H9 (cell line): ENCODE results near the gene OXCT2. TPM values are rescaled to one million over a fixed set of nuclear protein-coding genes. Genes with fewer than 3 reads are reported as not detected.

Experiments used
- DNase-seq: peaks from one replicate; pipeline ENCODE4 v3.0.0-alpha.2; 2017
- H2AFZ ChIP-seq: one replicate; pipeline ENCODE4 v1.6.1; 2013; ENCODE audit warnings: mild to moderate bottlenecking, low read length, control low read depth, moderate library complexity
- H2AK5ac ChIP-seq: 2 replicates; pipeline ENCODE4 v1.6.1; 2013; ENCODE audit warnings: low read length, control low read depth, mixed read lengths; ENCODE audit not compliant: insufficient read length
- H2BK120ac ChIP-seq: one replicate; pipeline ENCODE4 v1.6.1; 2013; ENCODE audit warnings: low read depth, mild to moderate bottlenecking, low read length, control low read depth, inconsistent platforms; ENCODE audit not compliant: poor library complexity, severe bottlenecking
- H2BK12ac ChIP-seq: 2 replicates; pipeline ENCODE4 v1.6.1; 2013; ENCODE audit warnings: low read length, control low read depth, mixed read lengths, low read depth; ENCODE audit not compliant: insufficient read length
- H2BK15ac ChIP-seq: 2 replicates; pipeline ENCODE4 v1.6.1; 2013; ENCODE audit warnings: low read depth, low read length, control low read depth
- H2BK20ac ChIP-seq: one replicate; pipeline ENCODE4 v1.6.1; 2013; ENCODE audit warnings: low read depth, mild to moderate bottlenecking, low read length, control low read depth, inconsistent platforms; ENCODE audit not compliant: poor library complexity, severe bottlenecking
- H2BK5ac ChIP-seq: 2 replicates; pipeline ENCODE4 v1.6.1; 2013; ENCODE audit warnings: low read length, control low read depth, mixed read lengths; ENCODE audit not compliant: insufficient read length
- H3K14ac ChIP-seq: 2 replicates; pipeline ENCODE4 v1.6.1; 2013; ENCODE audit warnings: low read length, control low read depth; ENCODE audit not compliant: insufficient read depth
- H3K18ac ChIP-seq: 2 replicates; pipeline ENCODE4 v1.6.1; 2013; ENCODE audit warnings: low read depth, mild to moderate bottlenecking, mixed read lengths, low read length, control low read depth; ENCODE audit not compliant: insufficient read length
- H3K23ac ChIP-seq: 2 replicates; pipeline ENCODE4 v1.6.1; 2013; ENCODE audit warnings: low read length, control low read depth, mixed read lengths, low read depth; ENCODE audit not compliant: insufficient read length
- H3K23me2 ChIP-seq: 2 replicates; pipeline ENCODE4 v1.6.1; 2013; ENCODE audit warnings: low read depth, mild to moderate bottlenecking, mixed read lengths, low read length, control low read depth; ENCODE audit not compliant: insufficient read length, poor library complexity, severe bottlenecking
- H3K27ac ChIP-seq: 2 replicates; pipeline ENCODE4 v1.5.1; 2013; ENCODE audit warnings: low read length, control low read depth, mixed read lengths, low read depth; ENCODE audit not compliant: insufficient read length
- H3K27me3 ChIP-seq: 2 replicates; pipeline ENCODE4 v1.6.1; 2013; ENCODE audit warnings: low read length, control low read depth, inconsistent platforms; ENCODE audit not compliant: insufficient read depth
- H3K4ac ChIP-seq: 2 replicates; pipeline ENCODE4 v1.6.1; 2013; ENCODE audit warnings: low read depth, mild to moderate bottlenecking, control low read depth, inconsistent platforms, low read length, moderate library complexity
- H3K4me1 ChIP-seq: 2 replicates; pipeline ENCODE4 v1.6.1; 2013; ENCODE audit warnings: low read length, control low read depth, inconsistent platforms; ENCODE audit not compliant: insufficient read depth
- H3K4me2 ChIP-seq: 2 replicates; pipeline ENCODE4 v1.6.1; 2013; ENCODE audit warnings: low read length, control low read depth, mixed read lengths; ENCODE audit not compliant: insufficient read length, insufficient read depth
- H3K56ac ChIP-seq: 2 replicates; pipeline ENCODE4 v1.6.1; 2013; ENCODE audit warnings: low read depth, mild to moderate bottlenecking, mixed read lengths, low read length, control low read depth; ENCODE audit not compliant: insufficient read length
- H3K79me1 ChIP-seq: 2 replicates; pipeline ENCODE4 v1.6.1; 2013; ENCODE audit warnings: low read depth, mild to moderate bottlenecking, moderate library complexity, low read length, control low read depth, inconsistent platforms; ENCODE audit not compliant: insufficient read depth, poor library complexity, severe bottlenecking
- H3K79me2 ChIP-seq: 2 replicates; pipeline ENCODE4 v1.6.1; 2013; ENCODE audit warnings: low read length, control low read depth, inconsistent platforms; ENCODE audit not compliant: insufficient read depth
- H3K9ac ChIP-seq: 2 replicates; pipeline ENCODE4 v1.6.1; 2013; ENCODE audit warnings: low read length, control low read depth, mixed read lengths; ENCODE audit not compliant: insufficient read length; ENCODE audit errors: extremely low read depth
- H3K9me3 ChIP-seq: one replicate; pipeline ENCODE4 v1.6.1; 2013; ENCODE audit warnings: low read depth, low read length, inconsistent platforms; ENCODE audit not compliant: control insufficient read depth
- H3T11ph ChIP-seq: one replicate; pipeline ENCODE4 v1.6.1; 2013; ENCODE audit warnings: mild to moderate bottlenecking, low read length, control low read depth, inconsistent platforms
- H4K20me1 ChIP-seq: one replicate; pipeline ENCODE4 v1.6.1; 2013; ENCODE audit not compliant: control insufficient read depth, insufficient read length, insufficient read depth
- H4K5ac ChIP-seq: 2 replicates; pipeline ENCODE4 v1.6.1; 2013; ENCODE audit warnings: low read depth, mild to moderate bottlenecking, mixed read lengths, low read length, control low read depth; ENCODE audit not compliant: insufficient read length
- H4K8ac ChIP-seq: replicated peaks from 2 replicates; pipeline ENCODE4 v1.6.1; 2013; ENCODE audit warnings: low read length, control low read depth, mixed read lengths, low read depth; ENCODE audit not compliant: insufficient read length
- H4K91ac ChIP-seq: 2 replicates; pipeline ENCODE4 v1.6.1; 2013; ENCODE audit warnings: low read depth, mild to moderate bottlenecking, moderate library complexity, mixed read lengths, low read length, control low read depth; ENCODE audit not compliant: insufficient read length
- H3K27ac Mint-ChIP-seq, 3 experiments: 2 replicates in 2 of 3; 3 replicates in 1 of 3; pipeline ENCODE4 v1.8.0; 2020 to 2021; ENCODE audit warnings: mixed read lengths in 3 of 3, mild to moderate bottlenecking in 1 of 3, moderate library complexity in 1 of 3
- H3K27me3 Mint-ChIP-seq: 2 replicates; pipeline ENCODE4 v1.8.0; 2021; ENCODE audit warnings: low read depth, mild to moderate bottlenecking, moderate library complexity, mixed read lengths
- H3K36me3 Mint-ChIP-seq, 3 experiments: 2 replicates in 2 of 3; 3 replicates in 1 of 3; pipeline ENCODE4 v1.8.0; 2020 to 2021; ENCODE audit warnings: low read depth in 3 of 3, mixed read lengths in 3 of 3; ENCODE audit not compliant: insufficient read depth in 1 of 3
- H3K4me1 Mint-ChIP-seq, 2 experiments: 2 replicates each; pipeline ENCODE4 v1.8.0; 2020; ENCODE audit warnings: mixed read lengths in 2 of 2
- H3K4me3 Mint-ChIP-seq, 2 experiments: 2 replicates in 1 of 2; 3 replicates in 1 of 2; pipeline ENCODE4 v1.8.0; 2020 to 2021; ENCODE audit warnings: mild to moderate bottlenecking in 2 of 2, mixed read lengths in 2 of 2, moderate library complexity in 1 of 2
- H3K9me3 Mint-ChIP-seq, 2 experiments: 2 replicates in 1 of 2; 3 replicates in 1 of 2; pipeline ENCODE4 v1.8.0; 2020; ENCODE audit warnings: mild to moderate bottlenecking in 2 of 2, mixed read lengths in 2 of 2, moderate library complexity in 1 of 2
- WGBS: extraction: QIAGEN DNeasy Blood & Tissue Kit; methylation state at CpG from one replicate; pipeline ENCODE4 v1.1.7; 2013; ENCODE audit warnings: missing lambda C conversion rate, low lambda C conversion rate, mixed read lengths; ENCODE audit not compliant: insufficient read length; ENCODE audit errors: extremely low coverage; 5-methylcytosine and 5-hydroxymethylcytosine counted together
- total RNA-seq: library from RNA; stranded (reverse); gene quantifications from 2 replicates; pipeline ENCODE4 v1.2.1, GENCODE V29; 2021
- TF ChIP-seq, protein P1 (sequence below): fragments of 200-600 bp; sonication (generic); conservative IDR thresholded peaks from 3 replicates; pipeline ENCODE4 v1.8.0; 2021; ENCODE audit warnings: antibody characterized with exemption, mild to moderate bottlenecking

OXCT2 gene
- total RNA-seq, 1 experiment from 2014 or later: 3.7 TPM

GRCh38 chr1:39726600-39726999 lies 44.5 kb downstream of the OXCT2 start:
- Histone ChIP-seq H3K56ac (no peak overlapping the region), H3K9ac (no peak overlapping the region), H3K4me1 (no peaks in the 10 kb centered on the region), H3K27ac (no peak overlapping the region), H2BK20ac (no peak overlapping the region), H2BK120ac (no peak overlapping the region), H3K4ac (no peak overlapping the region), H2AK5ac (no peak overlapping the region), H3K79me2 (no peaks in the 10 kb centered on the region), H3K18ac (no peak overlapping the region), H2BK15ac (no peak overlapping the region), H3K4me2 (no peak overlapping the region), H3K23me2 (no peaks in the 10 kb centered on the region), H2BK5ac (no peak overlapping the region), H2AFZ (no peak overlapping the region), H3K14ac (no peak overlapping the region), H3K27me3 (peaks cover 19% of the 10 kb centered on the region; the same call in 1 of the 2 replicates), H4K8ac (no peak overlapping the region), H3K23ac (no peak overlapping the region), H4K91ac (no peak overlapping the region), H3T11ph (no peak overlapping the region), H2BK12ac (no peak overlapping the region), H4K5ac (no peak overlapping the region), H3K79me1 (no peaks in the 10 kb centered on the region), H3K9me3 (no peaks in the 10 kb centered on the region), H4K20me1 (no peaks in the 10 kb centered on the region)
- Mint-ChIP-seq H3K4me3 (no peak overlapping the region), H3K4me1 (no peaks in the 10 kb centered on the region), H3K36me3 (no peaks in the 10 kb centered on the region), H3K27ac (no peak overlapping the region), H3K27me3 (peaks cover 97% of the 10 kb centered on the region), H3K9me3 (no peaks in the 10 kb centered on the region; a peak in 1 of 5 replicates)
- no CpG with 5 or more reads among the region's 3 CpGs for WGBS
- DNase-seq: no peak
- TF ChIP-seq, protein P1, sequence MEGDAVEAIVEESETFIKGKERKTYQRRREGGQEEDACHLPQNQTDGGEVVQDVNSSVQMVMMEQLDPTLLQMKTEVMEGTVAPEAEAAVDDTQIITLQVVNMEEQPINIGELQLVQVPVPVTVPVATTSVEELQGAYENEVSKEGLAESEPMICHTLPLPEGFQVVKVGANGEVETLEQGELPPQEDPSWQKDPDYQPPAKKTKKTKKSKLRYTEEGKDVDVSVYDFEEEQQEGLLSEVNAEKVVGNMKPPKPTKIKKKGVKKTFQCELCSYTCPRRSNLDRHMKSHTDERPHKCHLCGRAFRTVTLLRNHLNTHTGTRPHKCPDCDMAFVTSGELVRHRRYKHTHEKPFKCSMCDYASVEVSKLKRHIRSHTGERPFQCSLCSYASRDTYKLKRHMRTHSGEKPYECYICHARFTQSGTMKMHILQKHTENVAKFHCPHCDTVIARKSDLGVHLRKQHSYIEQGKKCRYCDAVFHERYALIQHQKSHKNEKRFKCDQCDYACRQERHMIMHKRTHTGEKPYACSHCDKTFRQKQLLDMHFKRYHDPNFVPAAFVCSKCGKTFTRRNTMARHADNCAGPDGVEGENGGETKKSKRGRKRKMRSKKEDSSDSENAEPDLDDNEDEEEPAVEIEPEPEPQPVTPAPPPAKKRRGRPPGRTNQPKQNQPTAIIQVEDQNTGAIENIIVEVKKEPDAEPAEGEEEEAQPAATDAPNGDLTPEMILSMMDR: no peak
